Loucy (cell line): ENCODE data around the gene NPEPL1.

Source experiments
- H2AFZ ChIP-seq: fragments of 200-600 bp; sonication (generic); 2 replicates; pipeline ENCODE4 v1.6.0; 2016; ENCODE audit warnings: antibody characterized with exemption, mild to moderate bottlenecking, low read length, moderate library complexity
- H3F3A ChIP-seq: fragments of 200-600 bp; 2 replicates; pipeline ENCODE4 v1.6.0; 2016; ENCODE audit warnings: antibody characterized with exemption, low read depth, mild to moderate bottlenecking
- H3K27me3 ChIP-seq: fragments of 200-600 bp; sonication (generic); 2 replicates; pipeline ENCODE4 v1.6.1; 2014; ENCODE audit warnings: low read length, mild to moderate bottlenecking; ENCODE audit not compliant: insufficient read depth, poor library complexity, severe bottlenecking
- H3K36me3 ChIP-seq: fragments of 200-600 bp; sonication (generic); 2 replicates; pipeline ENCODE4 v1.6.1; 2016; ENCODE audit warnings: low read length; ENCODE audit not compliant: insufficient read depth
- H3K4me1 ChIP-seq: fragments of 200-600 bp; sonication (generic); 2 replicates; pipeline ENCODE4 v1.5.1; 2014; ENCODE audit warnings: low read length, mild to moderate bottlenecking; ENCODE audit not compliant: insufficient read depth, poor library complexity, severe bottlenecking
- H3K4me2 ChIP-seq: fragments of 200-600 bp; sonication (generic); 2 replicates; pipeline ENCODE4 v1.6.0; 2014; ENCODE audit warnings: antibody characterized with exemption, low read length, low read depth, mild to moderate bottlenecking; ENCODE audit not compliant: poor library complexity, severe bottlenecking
- H3K4me3 ChIP-seq: fragments of 200-600 bp; sonication (generic); 2 replicates; pipeline ENCODE4 v1.5.1; 2014; ENCODE audit warnings: low read length, mild to moderate bottlenecking, mixed read lengths; ENCODE audit not compliant: poor library complexity, severe bottlenecking
- H3K79me2 ChIP-seq: fragments of 200-600 bp; sonication (generic); 2 replicates; pipeline ENCODE4 v1.6.1; 2014; ENCODE audit warnings: low read length; ENCODE audit not compliant: insufficient read depth
- H3K9ac ChIP-seq: fragments of 200-600 bp; sonication (generic); 2 replicates; pipeline ENCODE4 v1.6.0; 2014; ENCODE audit warnings: mild to moderate bottlenecking, low read depth, low read length, moderate library complexity; ENCODE audit not compliant: poor library complexity, severe bottlenecking
- H3K9me2 ChIP-seq: fragments of 200-600 bp; sonication (generic); replicated peaks from 2 replicates; pipeline ENCODE4 v1.6.1; 2016; ENCODE audit warnings: low read depth, low read length, mixed read lengths
- H3K9me3 ChIP-seq: fragments of 200-600 bp; sonication (generic); 2 replicates; pipeline ENCODE4 v1.6.1; 2014; ENCODE audit warnings: mild to moderate bottlenecking, antibody characterized with exemption, low read length, low read depth; ENCODE audit not compliant: insufficient read depth
- H4K20me1 ChIP-seq: fragments of 200-600 bp; sonication (generic); 2 replicates; pipeline ENCODE4 v1.6.0; 2014; ENCODE audit warnings: antibody characterized with exemption, low read length, mild to moderate bottlenecking; ENCODE audit not compliant: insufficient read depth, poor library complexity, severe bottlenecking
- CTCF ChIP-seq: fragments of 200-600 bp; sonication (generic); conservative IDR thresholded peaks from 2 replicates; pipeline ENCODE4 v1.5.1; 2014; ENCODE audit warnings: mild to moderate bottlenecking, antibody characterized with exemption, low read length
- EZH2phosphoT487 ChIP-seq: fragments of 200-600 bp; IDR thresholded peaks from 2 replicates; pipeline ENCODE4 v1.6.1; 2018; ENCODE audit warnings: antibody characterized with exemption, mild to moderate bottlenecking, moderate library complexity, borderline replicate concordance

The NPEPL1 gene

GRCh38 chr20:58713801-58714339 is 21.3 kb downstream of the NPEPL1 start:
- TF ChIP-seq EZH2phosphoT487 = no peak
- TF ChIP-seq CTCF = no peak

GRCh38 chr20:58714340-58714922 is 21.8 kb downstream of the NPEPL1 start:
- no peaks in the 10 kb centered on the region for H3K9me3 ChIP-seq
- H3K36me3 ChIP-seq = no peaks in the 10 kb centered on the region
- no peaks in the 10 kb centered on the region for H3K9me2 ChIP-seq
- no peaks in the 10 kb centered on the region for H3K4me1 ChIP-seq
- no peaks in the 10 kb centered on the region for H3K27me3 ChIP-seq
- H3K4me2 ChIP-seq = no peak overlapping the region
- H3K79me2 ChIP-seq = no peaks in the 10 kb centered on the region
- no peaks in the 10 kb centered on the region for H3F3A ChIP-seq
- no peak overlapping the region for H2AFZ ChIP-seq
- no peak overlapping the region for H3K4me3 ChIP-seq
- H3K9ac ChIP-seq = no peak overlapping the region
- H4K20me1 ChIP-seq = no peaks in the 10 kb centered on the region
- TF ChIP-seq EZH2phosphoT487 (no peak), CTCF (no peak)

More at GRCh38 chr20:58713801-58714339, 21.3 kb downstream of the NPEPL1 start:
- Histone ChIP-seq H3K4me3 (no peak overlapping the region), H2AFZ (no peak overlapping the region), H3F3A (no peaks in the 10 kb centered on the region), H3K4me2 (no peak overlapping the region), H3K9me3 (no peaks in the 10 kb centered on the region), H3K9me2 (no peaks in the 10 kb centered on the region), H3K4me1 (no peaks in the 10 kb centered on the region), H3K9ac (no peak overlapping the region), H3K36me3 (no peaks in the 10 kb centered on the region), H3K27me3 (no peaks in the 10 kb centered on the region), H4K20me1 (no peaks in the 10 kb centered on the region), H3K79me2 (no peaks in the 10 kb centered on the region)

- no peaks in the 10 kb centered on the region for H3K79me2 ChIP-seq
- H3K9ac ChIP-seq = no peak overlapping the region
- no peak overlapping the region for H2AFZ ChIP-seq
- H3K9me2 ChIP-seq = no peaks in the 10 kb centered on the region
- H3K4me1 ChIP-seq = no peaks in the 10 kb centered on the region
- no peak overlapping the region for H3K4me3 ChIP-seq
- H3K9me3 ChIP-seq = no peaks in the 10 kb centered on the region
- no peaks in the 10 kb centered on the region for H3K27me3 ChIP-seq
- TF ChIP-seq EZH2phosphoT487 = no peak
- no peak for TF ChIP-seq CTCF
- no peaks in the 10 kb centered on the region for H3K36me3 ChIP-seq
- H3K4me2 ChIP-seq = no peak overlapping the region
- no peaks in the 10 kb centered on the region for H4K20me1 ChIP-seq
- H3F3A ChIP-seq = no peaks in the 10 kb centered on the region
Measured at GRCh38 chr20:58714923-58715351, 22.3 kb downstream of the NPEPL1 start.
